ENCODE data around the gene PES1. TPM values are rescaled to one million over a fixed set of nuclear protein-coding genes. Genes with fewer than 3 reads are reported as not detected.

PES1 gene
- total RNA-seq, 4 donors from 2014 or later: 45.3 to 67.0 (median 58.4) TPM

GRCh38 chr22:30535182-30535581 is 56.5 kb downstream of the PES1 start:
- H3K27ac ChIP-seq: no peak overlapping the region
- TF ChIP-seq CTCF (IDR thresholded peaks at IDR 0.05): no peak
- TF ChIP-seq POLR2A (IDR thresholded peaks at IDR 0.05): no peak
- no peaks in the 10 kb centered on the region for H3K4me1 ChIP-seq
- no peak overlapping the region for H3K4me3 ChIP-seq
- no peak for DNase-seq
- intact Hi-C loops (cut with DNase I): no loop called here
- H3K36me3 ChIP-seq: no peaks in the 10 kb centered on the region
- H3K9me3 ChIP-seq: no peaks in the 10 kb centered on the region
- peaks cover 0 to 4% (median 0%) of the 10 kb centered on the region in 4 donors for H3K27me3 ChIP-seq
- 77 to 87% methylated on average over 3 to 4 of the region's 4 CpGs for WGBS, 2 donors

GRCh38 chr22:30531651-30532608 is 59.8 kb downstream of the PES1 start:
- intact Hi-C loops (cut with DNase I): no loop called here
- Histone ChIP-seq H3K4me1 (no peaks in the 10 kb centered on the region), H3K4me3 (no peak overlapping the region), H3K27me3 (no peaks in the 10 kb centered on the region), H3K9me3 (no peaks in the 10 kb centered on the region), H3K27ac (no peak overlapping the region), H3K36me3 (no peaks in the 10 kb centered on the region)
- 85 to 93% methylated on average over 3 to 10 of the region's 17 CpGs for WGBS, 2 donors
- no peak for DNase-seq
- TF ChIP-seq CTCF (IDR thresholded peaks at IDR 0.05) (no peak), POLR2A (IDR thresholded peaks at IDR 0.05) (no peak)

- Histone ChIP-seq H3K4me1 (no peaks in the 10 kb centered on the region), H3K36me3 (no peaks in the 10 kb centered on the region), H3K4me3 (no peak overlapping the region), H3K27me3 (peaks cover 0 to 10% (median 0%) of the 10 kb centered on the region in 4 donors), H3K27ac (no peak overlapping the region), H3K9me3 (no peaks in the 10 kb centered on the region)
- intact Hi-C loops (cut with DNase I): no loop called here
- TF ChIP-seq POLR2A (IDR thresholded peaks at IDR 0.05) (no peak), CTCF (IDR thresholded peaks at IDR 0.05) (no peak)
- WGBS, 2 donors: 79 to 81% methylated on average over 4 of the region's 4 CpGs
- no peak for DNase-seq
These were observed 65.1 kb downstream of the PES1 start for GRCh38 chr22:30526656-30527055.

Other genes with a start within 250 kb of the PES1 start
- gene SF3A1, start 235.0 kb downstream of the PES1 start, total RNA-seq: 10 to 100 TPM; 29.1 to 94.2 (median 63.3) TPM
- 1 to 10 TPM in 3 of 4 donors, under 1 TPM in 1; 0.47 to 9.2 (median 3.1) TPM for gene CCDC157, start 234.9 kb downstream of the PES1 start, total RNA-seq
- gene RNF215, start 204.5 kb downstream of the PES1 start, total RNA-seq: 1 to 10 TPM; 2.3 to 8.4 (median 3.9) TPM
- gene SEC14L2, start 194.9 kb downstream of the PES1 start, total RNA-seq: 10 to 100 TPM; 16.6 to 45.4 (median 28.2) TPM
- gene MTFP1, start 166.1 kb downstream of the PES1 start, total RNA-seq: 10 to 100 TPM; 15.9 to 21.2 (median 19.0) TPM
- under 1 TPM in 1 of 4 donors, not detected in 3; 0.19 TPM for gene SEC14L3, start 119.9 kb downstream of the PES1 start, total RNA-seq
- gene SEC14L4, start 86.2 kb downstream of the PES1 start, total RNA-seq: not detected
- under 1 TPM in 1 of 4 donors, not detected in 3; 0.19 TPM for gene SEC14L6, start 45.2 kb downstream of the PES1 start, total RNA-seq
- 1 to 10 TPM in 2 of 4 donors, not detected in 2; 1.1 to 2.4 TPM for gene GAL3ST1, start 17.2 kb downstream of the PES1 start, total RNA-seq
- gene TCN2, start 15.3 kb upstream of the PES1 start, total RNA-seq: 10 to 100 TPM in 2 of 4 donors, 1 to 10 TPM in 2; 1.9 to 20.4 (median 10.4) TPM
- 1 to 10 TPM; 5.5 to 8.3 (median 6.3) TPM for gene SLC35E4, start 43.9 kb upstream of the PES1 start, total RNA-seq
- gene DUSP18, start 76.0 kb upstream of the PES1 start, total RNA-seq: 10 to 100 TPM in 2 of 4 donors, 1 to 10 TPM in 2; 6.1 to 13.0 (median 8.6) TPM
- gene OSBP2, start 103.0 kb upstream of the PES1 start, total RNA-seq: 1 to 10 TPM; 1.9 to 3.9 (median 3.0) TPM

All from esophagus squamous epithelium (tissue), 5 donors.